H54 (cell line): ENCODE measurements around the gene SLC4A4.

ENCODE experiments used
- DNase-seq: peaks from one replicate; pipeline ENCODE4 v3.0.0; 2011; ENCODE audit warnings: low spot score, mixed read lengths; ENCODE audit not compliant: insufficient read length
- FAIRE-seq: peaks from 3 replicates; lab custom pipeline; 2011; peaks lifted over from hg19 to GRCh38; lab: Jason Lieb, UNC
- POLR2A ChIP-seq: IDR thresholded peaks from 2 replicates; pipeline ENCODE4 v1.6.1; 2011; ENCODE audit warnings: low read depth, mild to moderate bottlenecking, low read length

Gene SLC4A4

DNA sequence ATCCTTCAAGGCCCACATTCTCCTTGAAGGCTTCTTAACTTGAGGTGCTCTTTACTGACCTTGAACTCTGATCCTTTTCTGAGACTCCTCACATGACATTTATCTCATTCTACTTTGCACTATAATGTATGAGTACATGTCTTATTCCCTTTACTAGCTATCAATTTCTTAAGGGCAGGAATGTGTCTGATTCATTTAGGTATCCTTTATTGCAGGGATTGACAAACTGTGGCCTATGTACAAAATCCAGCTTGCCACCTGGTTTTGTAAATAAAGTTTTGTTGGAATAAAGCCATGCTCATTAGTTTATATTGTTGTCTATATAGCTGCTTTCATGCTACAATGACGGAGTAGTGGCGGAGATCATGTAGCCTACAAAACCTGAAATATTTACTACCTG lies 36.7 kb downstream of the SLC4A4 start:
- FAIRE-seq (no peak), DNase-seq (no peak)
- no peak for TF ChIP-seq POLR2A

DNA sequence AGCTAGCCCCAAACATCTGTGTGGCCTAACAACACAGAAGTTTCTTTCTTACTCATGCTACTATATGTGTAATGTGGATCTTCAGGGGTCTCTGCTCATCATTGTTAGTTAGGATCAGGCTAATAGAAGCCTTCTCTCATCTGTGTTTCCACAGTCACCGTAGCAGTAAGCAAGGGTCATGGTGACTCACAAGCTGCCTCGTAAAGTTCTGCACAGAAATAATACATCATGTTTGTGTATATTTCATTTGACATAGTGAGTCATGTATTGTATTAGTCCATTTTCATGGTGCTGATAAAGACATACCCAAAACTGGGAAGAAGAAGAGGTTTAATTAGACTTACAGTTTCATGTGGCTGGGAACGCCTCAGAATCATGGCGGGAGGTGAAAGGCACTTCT lies 38.7 kb downstream of the SLC4A4 start:
- DNase-seq (no peak), FAIRE-seq (no peak)
- TF ChIP-seq POLR2A: no peak

DNA sequence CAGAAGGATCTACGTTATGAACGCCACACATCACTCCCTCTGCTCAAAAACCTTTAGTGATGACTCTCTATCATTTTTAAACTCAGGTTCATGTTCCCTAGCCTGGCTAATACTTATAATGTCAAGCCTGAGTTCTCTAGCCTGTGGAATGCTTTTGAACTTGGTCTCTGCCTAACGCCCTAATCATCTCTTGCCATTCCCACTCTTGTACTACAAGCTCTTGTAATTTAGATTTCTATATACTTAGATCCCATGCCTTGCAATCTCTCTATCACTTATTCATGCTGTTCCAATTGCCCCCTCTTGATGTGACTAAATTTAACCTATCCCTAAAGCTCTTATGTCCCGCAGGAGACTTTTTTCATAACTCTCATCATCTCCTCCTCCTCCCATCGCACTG lies 40.3 kb downstream of the SLC4A4 start:
- TF ChIP-seq POLR2A: no peak
- no peak for FAIRE-seq
- no peak for DNase-seq

DNA sequence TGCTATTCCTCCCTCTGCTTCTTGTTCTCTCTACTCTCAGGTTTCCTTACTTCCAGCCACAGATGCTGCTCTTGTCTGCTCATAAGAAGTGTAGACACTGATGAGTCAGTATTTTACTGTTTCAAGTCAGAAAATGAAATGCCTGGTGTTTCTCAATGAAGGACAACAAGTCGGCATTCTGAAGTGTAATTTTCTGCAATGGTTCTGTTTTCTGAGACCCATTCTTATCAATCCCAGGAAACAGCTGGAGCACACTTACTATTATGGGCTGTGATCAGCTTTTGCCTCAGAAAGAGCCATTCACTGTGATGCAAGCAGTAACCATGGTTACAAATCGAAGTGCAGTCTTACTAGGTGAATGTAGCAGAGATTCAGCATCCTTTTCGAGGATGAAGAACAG lies 42.0 kb downstream of the SLC4A4 start:
- TF ChIP-seq POLR2A: no peak
- no peak for DNase-seq

DNA sequence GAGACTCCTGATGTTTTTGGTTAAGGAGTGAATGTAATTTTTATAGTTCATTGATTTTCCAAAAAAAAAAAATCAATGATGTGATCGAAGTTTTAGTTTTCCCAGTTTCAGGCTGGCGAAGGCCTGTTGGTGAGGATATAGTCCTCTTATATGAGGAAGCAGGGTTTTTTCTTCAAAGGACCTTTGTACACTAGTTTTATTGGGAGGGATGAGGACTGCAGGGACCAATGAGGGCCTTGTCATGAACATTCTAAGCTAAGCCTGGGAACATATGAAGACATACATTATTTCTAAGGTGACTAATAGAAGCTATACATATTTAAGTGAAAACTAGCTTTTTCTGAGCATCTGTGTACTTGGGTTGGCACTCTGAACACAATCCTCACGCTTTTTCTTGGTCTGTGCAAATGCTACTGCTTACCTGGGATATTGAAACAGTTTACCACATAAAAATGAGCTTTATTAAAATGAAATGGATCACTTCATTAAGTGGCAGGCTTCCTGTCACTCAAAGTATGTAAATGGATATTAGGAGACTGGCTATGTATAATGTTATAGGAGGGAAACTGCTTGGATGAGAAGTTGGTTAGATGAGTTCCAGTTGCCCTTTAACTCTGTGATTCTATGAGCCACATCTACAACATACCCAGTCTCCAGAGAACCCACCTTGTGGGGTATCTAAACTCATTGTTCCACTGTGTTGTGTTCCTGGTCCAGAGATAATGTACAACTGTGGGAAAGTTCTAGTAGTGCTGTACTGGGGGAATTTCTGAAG lies 43.5 kb downstream of the SLC4A4 start:
- FAIRE-seq (no peak), DNase-seq (no peak)
- TF ChIP-seq POLR2A: no peak

More for the DNA sequence above, 42.0 kb downstream of the SLC4A4 start:
- FAIRE-seq: no peak

DNA sequence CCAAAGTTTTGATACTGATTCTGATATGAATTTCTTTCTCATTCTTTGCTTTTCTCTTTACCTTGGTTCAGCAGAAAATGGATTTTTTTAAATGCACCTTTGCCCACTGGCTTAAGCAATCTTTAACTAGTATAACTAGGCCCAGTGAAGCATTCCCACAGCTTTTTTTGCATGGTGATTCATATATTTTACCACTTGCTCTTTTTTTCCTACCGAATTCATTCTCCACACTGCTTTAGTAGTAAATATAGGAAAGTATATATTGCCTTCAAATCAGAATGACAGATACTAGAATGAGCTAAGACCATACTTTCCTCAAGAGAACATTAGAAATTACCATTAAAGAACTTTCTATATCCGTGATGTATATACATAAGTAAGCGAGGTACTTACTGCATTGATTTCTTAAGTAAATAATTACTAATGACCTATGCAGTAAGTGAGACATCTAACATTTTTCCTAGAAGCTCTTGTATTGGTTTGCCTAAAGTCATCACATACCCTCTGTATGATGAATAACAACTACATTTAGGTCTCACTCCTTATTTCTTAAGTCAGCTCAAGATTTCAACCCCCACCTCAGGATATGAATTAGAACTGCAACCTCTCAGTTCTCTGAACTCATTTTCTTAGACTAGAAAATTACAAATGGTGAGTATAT lies 44.2 kb downstream of the SLC4A4 start:
- DNase-seq (no peak), FAIRE-seq (no peak)
- no peak for TF ChIP-seq POLR2A

DNA sequence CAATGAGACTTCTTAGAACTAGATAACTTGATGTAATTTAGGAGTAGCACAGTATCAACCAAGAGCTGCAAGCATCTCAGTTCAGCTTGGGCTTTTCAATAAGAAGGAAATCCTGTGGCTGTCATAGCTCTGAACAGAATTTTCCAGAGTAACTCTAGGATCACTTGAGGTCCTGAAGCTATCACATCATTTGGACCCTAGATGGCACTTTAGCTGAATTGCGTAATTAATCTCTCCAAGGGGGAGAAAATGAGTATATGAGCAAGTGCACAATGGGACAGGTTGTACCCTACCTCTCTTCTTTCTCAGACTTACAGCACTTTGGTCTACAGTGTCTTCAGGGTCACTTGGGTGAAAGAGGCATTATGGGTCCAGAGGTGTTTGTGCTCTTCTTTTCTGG lies 45.2 kb downstream of the SLC4A4 start:
- no peak for FAIRE-seq
- TF ChIP-seq POLR2A: no peak
- no peak for DNase-seq

DNA sequence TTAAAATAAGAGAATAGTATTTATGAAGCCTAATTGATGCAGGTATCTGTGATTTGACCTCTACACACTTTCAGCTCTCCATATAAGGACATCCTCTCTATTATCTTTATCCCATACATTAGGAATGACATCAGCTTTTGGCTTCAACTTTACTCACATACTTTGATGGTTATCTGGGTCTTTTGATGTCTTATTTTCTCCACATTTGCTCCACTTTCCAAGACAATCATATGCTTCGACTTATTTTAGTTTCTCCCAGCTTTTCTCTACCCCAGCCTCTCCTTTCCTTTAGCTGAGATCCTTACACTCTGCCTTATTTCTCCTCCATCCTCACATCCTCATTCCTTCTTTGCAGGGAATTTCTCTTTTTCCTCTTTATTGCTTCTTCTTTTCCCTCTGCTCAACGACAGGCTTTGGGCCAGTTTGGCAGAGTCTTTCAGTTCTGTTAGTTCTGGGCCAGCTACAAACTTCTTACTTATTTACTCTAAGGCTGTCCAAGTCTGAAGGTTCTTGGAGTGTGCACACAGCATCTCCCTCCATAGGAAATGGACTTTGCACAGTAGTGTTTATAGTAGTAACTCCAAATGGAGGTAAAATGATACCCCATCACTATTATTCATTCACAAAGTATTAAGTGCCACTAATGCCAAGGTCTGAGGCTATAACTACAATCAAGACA lies 50.5 kb downstream of the SLC4A4 start:
- no peak for DNase-seq
- no peak for FAIRE-seq
- no peak for TF ChIP-seq POLR2A

DNA sequence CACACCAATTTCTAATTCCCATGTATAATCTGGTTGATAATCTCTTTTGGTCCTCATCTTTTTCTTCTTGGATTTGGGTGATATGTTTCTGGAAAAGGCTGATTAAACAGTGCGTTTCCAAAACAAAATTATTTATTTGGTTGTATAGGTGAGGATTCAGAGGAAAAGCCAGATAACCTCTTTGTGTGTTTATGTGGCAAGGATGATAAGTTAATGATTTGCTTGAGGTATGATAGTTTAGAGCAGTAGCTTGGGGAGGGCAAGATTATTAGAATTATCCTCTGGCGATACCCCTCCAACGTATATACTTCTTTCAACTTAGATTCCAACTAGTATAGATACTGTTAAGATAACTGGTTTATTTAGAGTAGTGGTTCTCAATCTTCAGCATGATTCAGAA lies 53.3 kb downstream of the SLC4A4 start:
- no peak for DNase-seq
- no peak for TF ChIP-seq POLR2A
- no peak for FAIRE-seq

DNA sequence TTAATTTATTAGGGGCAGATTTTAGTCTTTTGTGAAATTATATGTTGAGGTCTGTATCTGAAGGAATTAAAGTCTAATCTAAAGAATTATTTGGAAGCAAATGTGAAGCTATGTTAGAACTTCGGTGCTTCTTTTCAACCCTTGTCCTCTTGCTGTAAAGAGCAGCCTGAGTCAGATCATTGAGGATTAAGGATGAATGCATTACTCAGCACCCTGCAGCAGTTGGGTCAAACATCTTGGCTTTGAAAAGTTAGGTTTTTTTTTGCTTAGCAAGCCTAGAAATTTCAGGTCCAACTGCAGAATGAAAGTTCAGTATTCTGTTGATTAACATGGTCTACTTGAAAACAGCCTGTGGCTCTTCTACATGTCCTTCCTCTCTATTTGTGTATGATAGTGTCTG lies 57.6 kb downstream of the SLC4A4 start:
- TF ChIP-seq POLR2A: no peak
- FAIRE-seq (no peak), DNase-seq (no peak)

DNA sequence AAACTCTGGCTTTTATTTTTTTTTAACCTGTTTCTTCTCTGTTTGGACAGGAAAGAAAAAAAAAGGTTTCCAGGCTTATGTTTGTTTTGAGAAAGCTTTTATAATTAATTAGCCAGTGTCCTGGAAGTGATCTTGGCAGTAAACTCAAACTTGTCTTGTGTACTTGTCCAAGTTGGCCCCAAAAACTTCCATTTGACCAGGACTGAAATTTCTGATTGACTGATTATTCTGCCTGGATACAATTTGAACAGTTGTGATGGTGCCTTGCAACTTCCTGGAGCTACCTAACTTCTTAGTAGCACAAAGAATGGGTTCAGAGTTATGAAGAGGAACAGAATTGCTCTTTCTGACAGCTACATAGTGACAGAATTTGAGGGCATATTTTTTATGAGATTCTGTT lies 62.0 kb downstream of the SLC4A4 start:
- no peak for TF ChIP-seq POLR2A
- FAIRE-seq: no peak
- no peak for DNase-seq

DNA sequence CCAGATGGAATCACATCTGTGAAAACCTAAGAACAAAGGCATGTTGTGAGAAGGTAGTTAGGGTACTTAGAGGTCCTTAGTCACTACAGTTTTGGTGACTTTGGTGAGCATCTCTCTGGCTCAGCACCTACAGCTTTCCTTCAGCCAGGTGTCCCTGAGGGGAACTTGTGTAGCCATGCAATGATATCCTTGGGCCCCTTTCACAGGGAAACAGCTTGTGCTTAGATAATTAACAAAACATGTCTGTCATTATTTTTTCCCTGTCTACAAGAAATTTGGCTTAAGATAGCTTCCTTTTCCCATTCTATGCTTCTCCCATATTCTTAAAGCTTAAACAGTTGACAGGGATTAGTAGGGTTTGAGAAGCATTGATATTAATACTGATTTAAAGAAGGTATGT lies 63.8 kb downstream of the SLC4A4 start:
- TF ChIP-seq POLR2A: no peak
- no peak for DNase-seq
- no peak for FAIRE-seq

DNA sequence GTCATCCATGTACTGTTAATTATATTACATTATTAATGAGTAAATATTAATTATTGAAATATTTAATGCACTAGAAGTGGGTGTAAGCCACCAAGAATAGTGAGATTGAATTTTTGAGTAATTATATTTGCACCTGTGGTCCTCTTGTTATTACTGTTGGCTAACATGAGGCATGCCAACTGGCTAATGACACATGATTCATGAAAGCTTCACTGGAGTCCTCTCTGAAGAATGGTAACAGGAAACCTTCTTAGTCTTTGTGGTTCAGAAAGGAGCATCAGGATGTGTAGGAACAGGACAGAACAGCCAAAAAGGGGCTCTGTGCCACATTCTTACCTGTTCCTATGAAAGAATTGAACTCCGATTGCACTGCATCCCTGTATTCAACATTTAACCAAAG lies 65.2 kb downstream of the SLC4A4 start:
- DNase-seq: no peak
- no peak for FAIRE-seq
- no peak for TF ChIP-seq POLR2A

DNA sequence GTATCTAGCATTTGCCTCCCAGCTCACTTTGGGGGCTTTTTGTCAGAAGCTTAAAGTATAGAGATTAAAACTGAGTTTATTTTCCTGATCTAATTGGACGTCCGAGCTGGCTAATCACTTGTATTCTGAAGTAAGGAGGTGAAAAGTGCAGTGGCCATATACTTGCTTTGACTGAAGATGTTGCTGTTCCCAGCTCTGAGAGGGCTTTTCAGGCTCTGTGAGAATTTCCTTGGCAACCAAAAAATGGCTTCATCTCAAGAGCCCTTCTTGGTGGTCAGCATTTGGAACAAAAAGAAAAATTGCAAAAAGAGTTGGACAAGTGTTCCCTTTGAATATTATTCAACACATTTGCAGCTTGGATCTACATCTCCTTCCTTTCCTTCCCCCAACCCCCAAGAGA lies 67.0 kb downstream of the SLC4A4 start:
- no peak for TF ChIP-seq POLR2A
- FAIRE-seq (no peak), DNase-seq (no peak)
